Activated T-helper 1 cell treated with anti-CD3 and anti-CD28 coated beads, Interleukin-12 subunit alpha, Interleukin-12 subunit beta, Interleukin-2, Interleukin-4 antibody, amounts not matched to agents 30 ng/mL and 10 ng/mL and 1 ng/mL, durations not matched to agents 14 hours and 24 hours and 36 hours (primary cell): Measurements from ENCODE around the gene SNX33. TPM values are rescaled to one million over a fixed set of nuclear protein-coding genes. Genes with fewer than 3 reads are reported as not detected.

Experiments used
- DNase-seq: peaks from one replicate; pipeline ENCODE4 v3.0.0; 2021; ENCODE audit warnings: low spot score
- H3K27ac Mint-ChIP-seq: one replicate; pipeline ENCODE4 v1.8.0; 2021; ENCODE audit warnings: mild to moderate bottlenecking, mixed read lengths
- H3K27me3 Mint-ChIP-seq: one replicate; pipeline ENCODE4 v1.8.0; 2022; ENCODE audit warnings: mild to moderate bottlenecking, moderate library complexity, mixed read lengths; ENCODE audit not compliant: insufficient read depth
- H3K36me3 Mint-ChIP-seq: one replicate; pipeline ENCODE4 v1.8.0; 2021; ENCODE audit warnings: low read depth, mixed read lengths
- H3K4me1 Mint-ChIP-seq: one replicate; pipeline ENCODE4 v1.8.0; 2021; ENCODE audit warnings: low read depth, mixed read lengths
- H3K4me3 Mint-ChIP-seq: one replicate; pipeline ENCODE4 v1.8.0; 2021; ENCODE audit warnings: mild to moderate bottlenecking, moderate library complexity, mixed read lengths
- H3K9me3 Mint-ChIP-seq: one replicate; pipeline ENCODE4 v1.8.0; 2021; ENCODE audit warnings: mixed read lengths
- intact Hi-C: fragments of 100-400 bp; cut with micrococcal nuclease; formaldehyde crosslinking; loops from one replicate; pipeline ENCODE4 v1.15.1; 2024
- total RNA-seq: library from RNA; stranded (reverse); gene quantifications from 2 replicates; pipeline ENCODE4 v1.2.3, GENCODE V29; 2022

SNX33 gene
- total RNA-seq, 1 donor from 2014 or later, result 6.2 TPM

DNA sequence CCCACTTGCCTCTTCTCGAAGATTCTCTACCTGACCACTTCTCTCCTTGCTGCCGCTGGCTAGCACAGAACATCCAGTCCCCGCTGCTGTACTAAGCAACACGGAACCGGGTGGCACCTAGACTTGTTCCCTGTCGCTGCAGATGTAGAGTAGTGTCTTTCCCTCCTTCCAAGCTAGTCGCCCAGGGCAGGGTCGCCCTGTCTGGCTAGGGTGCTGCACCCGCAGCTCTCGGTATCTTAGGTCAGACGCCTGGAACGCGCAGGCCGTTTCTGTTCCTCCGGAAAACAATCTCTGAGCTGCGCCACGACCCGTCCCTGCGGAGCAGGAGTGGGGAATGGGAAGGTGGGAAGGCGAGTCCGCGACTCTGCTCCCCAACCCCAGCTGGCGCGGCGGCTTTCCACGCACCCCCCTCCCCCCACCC lies 758 bp upstream of the SNX33 start:
- no peak for DNase-seq
- intact Hi-C loops, result loop anchor here (1.0 to 10.0 kb wide), 3 partner anchors 8 to 1652 kb away; partner anchors contain the start of genes PML and STOML1
- Mint-ChIP-seq H3K27me3 (peaks cover 12% of the 10 kb centered on the region), H3K36me3 (peaks cover 3% of the 10 kb centered on the region), H3K4me1 (peaks cover 51% of the 10 kb centered on the region), H3K4me3 (peak overlapping the region; percentile 89), H3K9me3 (no peaks in the 10 kb centered on the region), H3K27ac (peak overlapping the region; percentile 88)

DNA sequence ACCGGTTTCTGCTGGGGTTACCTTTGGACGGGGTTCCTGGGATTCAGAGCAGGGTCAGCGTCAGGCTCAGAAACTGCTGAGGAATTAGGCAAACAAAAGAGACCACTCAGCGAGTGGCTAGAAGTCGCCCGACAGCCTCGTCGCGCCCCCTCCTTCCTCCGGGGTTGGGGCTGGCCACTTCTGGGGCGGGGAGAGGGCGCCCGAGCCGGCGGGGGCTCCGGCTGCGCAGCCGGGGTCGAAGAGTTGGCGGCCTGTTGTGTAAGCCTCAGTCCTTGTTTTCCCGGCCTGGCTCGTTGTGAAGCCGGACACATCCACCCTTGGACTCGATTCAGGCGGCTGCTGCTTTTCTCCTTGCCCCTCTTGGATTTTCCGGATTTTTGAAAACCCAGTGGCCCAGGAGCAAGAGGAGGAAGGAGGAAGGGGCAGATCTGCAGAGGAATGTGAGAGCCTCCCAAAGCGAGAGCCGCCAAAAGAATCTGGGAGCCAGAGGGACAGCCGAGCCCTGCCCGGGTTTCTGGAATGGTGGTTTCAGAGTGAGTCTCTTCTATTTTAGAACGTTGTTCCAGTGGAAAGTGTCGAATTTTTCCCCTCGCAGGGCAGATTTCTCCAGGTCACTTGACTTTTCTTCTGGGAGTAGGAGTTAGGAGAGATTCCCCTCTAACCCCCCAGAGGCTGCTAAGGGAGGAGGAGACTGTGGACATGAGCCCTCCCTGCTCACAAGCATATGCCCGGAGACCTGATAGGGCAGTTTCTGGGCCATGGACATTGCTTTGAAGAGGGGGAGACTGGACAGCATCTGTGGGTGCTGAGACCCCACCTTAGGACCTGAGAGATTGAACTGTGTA lies 666 bp downstream of the SNX33 start:
- H3K27ac Mint-ChIP-seq, result peak overlapping the region; percentile 54
- no peak for DNase-seq
- intact Hi-C loops, result loop anchor here (10.0 kb wide), 2 partner anchors 1366 to 1654 kb away; partner anchors contain the start of genes PML and STOML1

DNA sequence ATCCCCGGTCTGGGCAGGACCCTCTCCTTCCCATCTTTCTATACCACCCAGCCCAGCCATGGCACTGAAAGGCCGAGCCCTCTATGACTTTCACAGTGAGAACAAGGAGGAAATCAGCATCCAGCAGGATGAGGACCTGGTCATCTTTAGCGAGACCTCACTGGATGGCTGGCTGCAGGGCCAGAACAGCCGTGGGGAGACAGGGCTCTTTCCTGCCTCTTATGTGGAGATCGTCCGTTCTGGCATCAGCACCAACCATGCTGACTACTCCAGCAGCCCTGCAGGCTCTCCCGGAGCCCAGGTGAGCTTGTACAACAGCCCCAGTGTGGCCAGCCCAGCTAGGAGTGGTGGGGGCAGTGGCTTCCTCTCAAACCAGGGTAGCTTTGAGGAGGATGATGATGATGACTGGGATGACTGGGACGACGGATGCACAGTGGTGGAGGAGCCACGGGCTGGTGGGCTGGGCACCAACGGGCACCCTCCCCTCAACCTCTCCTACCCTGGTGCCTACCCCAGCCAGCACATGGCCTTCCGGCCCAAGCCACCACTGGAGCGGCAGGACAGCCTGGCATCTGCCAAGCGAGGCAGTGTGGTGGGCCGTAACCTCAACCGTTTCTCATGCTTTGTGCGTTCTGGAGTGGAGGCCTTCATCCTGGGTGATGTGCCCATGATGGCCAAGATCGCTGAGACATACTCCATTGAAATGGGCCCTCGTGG lies 1.5 kb downstream of the SNX33 start:
- H3K27me3 Mint-ChIP-seq, result peaks cover 12% of the 10 kb centered on the region
- H3K4me1 Mint-ChIP-seq, result peaks cover 49% of the 10 kb centered on the region
- intact Hi-C loops, result loop anchor here (10.0 kb wide), 2 partner anchors 1366 to 1654 kb away; partner anchors contain the start of genes PML and STOML1
- no peak overlapping the region for H3K27ac Mint-ChIP-seq
- DNase-seq, result no peak
- peaks cover 3% of the 10 kb centered on the region for H3K36me3 Mint-ChIP-seq
- H3K4me3 Mint-ChIP-seq, result peak overlapping the region; percentile 69
- H3K9me3 Mint-ChIP-seq, result no peaks in the 10 kb centered on the region

More for the DNA sequence above, 666 bp downstream of the SNX33 start:
- Mint-ChIP-seq H3K4me3 (peak overlapping the region; percentile 82), H3K4me1 (peaks cover 49% of the 10 kb centered on the region), H3K27me3 (peaks cover 13% of the 10 kb centered on the region), H3K9me3 (no peaks in the 10 kb centered on the region), H3K36me3 (peaks cover 3% of the 10 kb centered on the region)

DNA sequence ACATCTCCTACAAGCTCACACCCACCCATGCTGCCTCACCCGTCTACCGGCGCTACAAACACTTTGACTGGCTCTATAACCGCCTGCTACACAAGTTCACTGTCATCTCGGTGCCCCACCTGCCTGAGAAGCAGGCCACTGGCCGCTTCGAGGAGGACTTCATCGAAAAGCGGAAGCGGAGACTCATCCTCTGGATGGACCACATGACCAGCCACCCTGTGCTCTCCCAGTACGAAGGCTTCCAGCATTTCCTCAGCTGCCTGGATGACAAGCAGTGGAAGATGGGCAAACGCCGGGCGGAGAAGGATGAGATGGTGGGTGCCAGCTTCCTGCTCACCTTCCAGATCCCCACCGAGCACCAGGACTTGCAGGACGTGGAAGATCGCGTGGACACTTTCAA lies 2.1 kb downstream of the SNX33 start:
- Mint-ChIP-seq H3K4me3 (peak overlapping the region; percentile 45), H3K27ac (peak overlapping the region; percentile 40), H3K9me3 (no peaks in the 10 kb centered on the region), H3K27me3 (peaks cover 9% of the 10 kb centered on the region), H3K4me1 (peaks cover 49% of the 10 kb centered on the region), H3K36me3 (peaks cover 3% of the 10 kb centered on the region)
- no peak for DNase-seq
- intact Hi-C loops, result loop anchor here (10.0 kb wide), 2 partner anchors 1365 to 1655 kb away; partner anchors contain the start of genes PML and STOML1

DNA sequence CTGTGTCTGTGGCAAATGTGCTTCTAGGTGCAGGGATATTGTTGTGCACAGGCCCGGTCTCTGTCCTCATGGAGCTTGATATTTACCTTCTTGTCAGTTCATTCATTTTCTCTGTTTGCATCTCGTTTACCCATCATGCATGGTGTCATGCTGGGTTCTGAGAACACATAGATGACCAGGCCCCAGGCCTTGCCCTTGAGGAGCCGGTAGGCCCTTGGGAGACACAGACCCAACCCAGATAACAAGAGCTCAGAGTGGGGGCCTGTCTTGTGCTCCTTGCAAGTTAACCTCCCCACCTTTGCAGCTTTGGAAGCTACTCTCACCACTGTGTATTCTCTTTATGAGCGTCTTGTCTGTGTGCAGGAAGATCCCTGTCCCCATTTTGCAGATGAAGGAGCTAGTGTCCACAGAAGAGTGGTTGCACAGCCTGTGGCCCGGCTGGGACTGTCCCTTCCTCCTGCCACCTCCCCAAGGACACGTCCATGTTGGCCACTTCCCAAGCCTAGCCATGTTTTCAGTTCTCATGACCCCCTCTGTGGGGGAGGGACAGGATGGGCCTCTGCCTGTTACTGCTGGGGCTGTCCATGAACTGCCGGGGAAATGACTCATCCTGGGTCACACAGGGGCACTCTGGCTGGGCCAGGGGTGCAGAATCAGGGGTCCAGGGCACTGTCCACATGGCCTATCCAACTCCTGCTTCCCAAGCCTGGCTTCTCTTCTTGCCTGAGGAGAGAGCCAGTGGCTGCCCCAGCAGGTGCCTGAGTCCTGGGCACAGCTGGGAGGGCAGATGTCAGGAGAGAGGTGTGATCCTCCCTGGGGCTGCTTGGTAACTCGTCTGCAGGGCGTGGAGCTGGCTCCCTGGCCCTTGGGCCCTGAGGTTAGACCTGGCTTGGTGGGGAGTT lies 3.4 kb downstream of the SNX33 start:
- Mint-ChIP-seq H3K27ac (peak overlapping the region; percentile 56), H3K36me3 (peaks cover 3% of the 10 kb centered on the region), H3K4me1 (peaks cover 46% of the 10 kb centered on the region), H3K4me3 (peak overlapping the region; percentile 45), H3K9me3 (no peaks in the 10 kb centered on the region), H3K27me3 (peaks cover 8% of the 10 kb centered on the region)
- intact Hi-C loops, result no loop called here
- no peak for DNase-seq

DNA sequence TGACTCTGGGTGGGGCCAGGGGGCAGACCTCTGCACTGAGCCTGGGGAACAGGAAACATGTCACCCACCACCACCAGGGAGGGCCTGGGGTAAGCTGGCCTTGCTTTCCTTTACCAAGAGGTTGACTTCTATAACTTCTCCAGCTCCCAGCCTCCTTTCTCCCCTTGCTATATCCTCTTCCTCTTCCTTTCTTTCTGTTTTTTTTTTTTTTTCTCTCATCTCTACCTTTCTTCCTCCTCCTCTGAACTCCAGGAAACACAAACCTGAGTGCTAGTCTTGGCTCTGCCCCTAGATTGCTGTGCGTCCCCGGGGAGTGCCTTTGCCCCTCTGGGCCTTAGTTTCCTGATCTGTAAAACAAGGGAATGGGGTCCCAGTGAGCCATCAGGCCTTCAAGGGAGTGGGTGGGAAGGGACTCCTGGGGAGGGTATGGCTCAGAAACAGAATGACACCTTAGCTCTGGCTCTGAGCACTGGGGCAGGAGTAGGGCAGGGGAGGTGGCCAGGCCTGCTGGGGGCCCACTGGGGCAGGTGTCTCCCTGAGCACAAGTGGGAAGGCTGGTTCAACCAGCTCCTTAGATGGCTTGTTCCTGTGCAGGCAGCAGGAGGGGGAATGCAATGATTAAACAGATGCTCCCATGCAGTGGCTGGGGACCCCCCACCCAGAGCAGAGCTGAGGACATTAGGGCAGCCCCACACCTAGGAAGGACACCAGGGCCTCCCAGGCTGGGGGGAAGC lies 4.3 kb downstream of the SNX33 start:
- intact Hi-C loops, result no loop called here
- Mint-ChIP-seq H3K4me3 (peak overlapping the region; percentile 50), H3K27me3 (peaks cover 5% of the 10 kb centered on the region), H3K27ac (peak overlapping the region; percentile 68), H3K9me3 (no peaks in the 10 kb centered on the region), H3K36me3 (peaks cover 3% of the 10 kb centered on the region), H3K4me1 (peaks cover 38% of the 10 kb centered on the region)
- no peak for DNase-seq

DNA sequence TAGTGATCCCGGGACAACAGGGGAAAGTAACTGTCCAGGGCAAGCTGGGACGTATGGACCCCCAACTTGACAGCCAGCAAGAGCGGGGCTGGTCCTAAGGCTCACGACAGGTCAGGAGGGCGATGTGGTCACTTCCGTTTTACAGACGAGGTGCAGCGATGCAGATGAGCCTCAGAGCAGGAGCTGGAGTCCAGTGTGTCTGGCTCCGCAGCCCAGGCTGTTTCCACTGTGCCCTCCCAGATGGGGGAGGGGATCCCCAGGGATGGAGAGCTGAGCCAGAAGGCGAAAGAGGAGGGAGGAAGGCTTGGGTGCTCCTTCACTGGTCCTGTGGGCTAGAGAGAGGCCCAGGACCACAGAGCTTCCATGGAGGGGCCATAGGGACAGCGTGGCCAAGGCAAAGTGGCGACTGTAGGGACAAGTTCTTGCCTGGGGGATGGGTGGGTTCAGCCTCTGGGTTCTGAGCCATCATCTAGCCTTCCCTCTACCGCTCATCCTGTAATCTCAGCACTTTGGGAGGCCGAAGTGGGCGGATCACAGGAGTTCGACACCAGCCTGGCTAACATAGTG lies 5.7 kb downstream of the SNX33 start:
- peaks cover 34% of the 10 kb centered on the region for H3K4me1 Mint-ChIP-seq
- no peak overlapping the region for H3K27ac Mint-ChIP-seq
- DNase-seq, result no peak
- H3K9me3 Mint-ChIP-seq, result no peaks in the 10 kb centered on the region
- peaks cover 3% of the 10 kb centered on the region for H3K27me3 Mint-ChIP-seq
- intact Hi-C loops, result no loop called here
- peaks cover 3% of the 10 kb centered on the region for H3K36me3 Mint-ChIP-seq
- no peak overlapping the region for H3K4me3 Mint-ChIP-seq

DNA sequence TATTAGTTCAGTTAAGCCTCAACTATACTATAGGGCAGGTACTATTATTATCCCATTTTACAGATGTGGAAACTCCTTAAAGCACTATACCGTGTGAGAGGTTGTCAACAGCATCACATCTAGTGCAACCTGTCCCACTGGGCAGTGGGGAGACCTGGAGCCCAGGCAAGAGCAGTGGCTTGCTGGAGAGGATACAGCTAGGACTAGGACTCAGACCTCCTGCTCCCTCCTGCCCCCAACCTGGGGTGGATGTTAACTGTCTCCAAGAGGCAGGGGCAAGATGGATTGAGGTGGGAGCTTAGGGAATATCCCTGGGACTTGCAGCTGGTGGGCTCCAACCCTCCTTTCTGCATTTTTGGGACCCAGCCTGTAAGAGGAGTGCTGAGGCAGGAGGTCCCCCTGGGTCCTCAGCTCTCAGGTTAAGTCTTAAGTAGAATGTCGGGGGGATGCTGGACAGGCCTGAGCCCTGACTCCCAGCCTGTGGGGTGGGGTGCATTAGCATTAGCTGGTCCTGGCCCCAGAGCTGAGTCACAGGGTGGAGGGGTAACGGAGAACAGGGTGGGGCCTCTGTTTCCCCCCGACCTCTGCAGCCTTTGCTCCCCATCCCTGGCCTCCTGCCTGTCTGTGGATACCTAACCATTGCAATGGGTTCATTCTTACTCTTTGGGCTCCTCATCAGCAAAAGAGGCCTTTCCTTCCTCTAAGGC lies 6.6 kb downstream of the SNX33 start:
- H3K9me3 Mint-ChIP-seq, result no peaks in the 10 kb centered on the region
- DNase-seq, result no peak
- peaks cover 3% of the 10 kb centered on the region for H3K36me3 Mint-ChIP-seq
- no peak overlapping the region for H3K27ac Mint-ChIP-seq
- H3K4me1 Mint-ChIP-seq, result peaks cover 28% of the 10 kb centered on the region
- H3K27me3 Mint-ChIP-seq, result peaks cover 1% of the 10 kb centered on the region
- intact Hi-C loops, result no loop called here
- no peak overlapping the region for H3K4me3 Mint-ChIP-seq

DNA sequence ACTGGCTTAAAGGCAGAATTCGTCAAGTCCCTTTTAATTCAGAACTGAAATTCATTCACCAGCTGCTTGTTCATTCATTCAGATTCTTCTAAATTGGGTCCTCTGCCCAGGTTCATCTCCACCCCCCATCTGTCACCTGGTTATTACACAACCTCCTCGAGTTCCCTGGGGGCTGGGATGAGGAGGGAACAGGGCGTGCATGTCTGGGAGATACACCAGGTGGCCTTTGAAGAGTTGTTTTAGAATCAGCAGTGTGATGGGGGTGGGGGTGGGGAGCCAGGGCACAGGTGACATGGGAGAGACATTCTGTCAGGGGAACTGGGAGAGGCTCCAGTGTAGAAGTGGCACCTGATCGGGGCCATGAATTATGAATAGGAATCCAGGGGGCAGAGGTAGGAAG lies 8.2 kb downstream of the SNX33 start:
- intact Hi-C loops, result no loop called here
- Mint-ChIP-seq H3K9me3 (no peaks in the 10 kb centered on the region), H3K4me3 (no peak overlapping the region), H3K4me1 (peaks cover 12% of the 10 kb centered on the region), H3K27me3 (peaks cover 1% of the 10 kb centered on the region), H3K36me3 (no peaks in the 10 kb centered on the region), H3K27ac (no peak overlapping the region)
- DNase-seq, result no peak

DNA sequence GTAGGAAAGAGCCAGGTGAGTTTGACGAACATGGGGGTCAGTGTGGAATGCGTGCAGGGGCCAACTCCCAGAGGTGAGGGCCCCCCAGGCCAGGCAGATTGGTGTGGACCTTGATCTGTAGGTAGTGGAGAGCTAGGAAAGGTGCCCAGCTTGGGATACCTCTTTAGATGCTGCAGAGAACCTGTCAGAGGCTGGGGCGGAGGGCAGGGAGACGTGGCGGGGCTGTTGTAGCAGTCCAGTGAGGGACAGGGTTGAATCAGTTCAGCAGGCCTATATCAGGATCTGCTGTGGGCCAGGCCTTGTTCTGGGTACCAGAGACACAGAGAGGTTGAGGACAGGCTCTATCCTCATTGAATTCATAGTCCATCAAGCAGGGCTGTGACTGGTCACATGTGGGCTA lies 8.6 kb downstream of the SNX33 start:
- no peak overlapping the region for H3K27ac Mint-ChIP-seq
- H3K4me1 Mint-ChIP-seq, result peaks cover 8% of the 10 kb centered on the region
- no peaks in the 10 kb centered on the region for H3K9me3 Mint-ChIP-seq
- intact Hi-C loops, result no loop called here
- no peaks in the 10 kb centered on the region for H3K36me3 Mint-ChIP-seq
- no peak for DNase-seq
- H3K4me3 Mint-ChIP-seq, result no peak overlapping the region
- peaks cover 1% of the 10 kb centered on the region for H3K27me3 Mint-ChIP-seq

DNA sequence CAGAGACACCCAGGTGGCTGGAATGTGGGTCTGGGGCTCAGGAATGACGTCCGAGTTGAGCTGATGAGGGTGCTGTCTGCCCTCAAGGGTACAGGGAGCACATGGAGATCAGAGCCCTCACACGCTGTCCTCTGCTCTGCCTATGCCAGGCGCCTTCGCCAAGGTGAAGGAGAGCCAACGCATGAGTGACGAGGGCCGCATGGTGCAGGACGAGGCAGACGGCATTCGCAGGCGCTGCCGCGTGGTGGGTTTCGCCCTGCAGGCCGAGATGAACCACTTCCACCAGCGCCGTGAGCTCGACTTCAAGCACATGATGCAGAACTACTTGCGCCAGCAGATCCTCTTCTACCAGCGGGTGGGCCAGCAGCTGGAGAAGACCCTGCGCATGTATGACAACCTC lies 9.1 kb downstream of the SNX33 start:
- Mint-ChIP-seq H3K27me3 (peaks cover 1% of the 10 kb centered on the region), H3K9me3 (no peaks in the 10 kb centered on the region), H3K36me3 (no peaks in the 10 kb centered on the region), H3K27ac (no peak overlapping the region), H3K4me3 (no peak overlapping the region), H3K4me1 (peaks cover 4% of the 10 kb centered on the region)
- intact Hi-C loops, result no loop called here
- DNase-seq, result no peak
